Breast epithelium (tissue), 3 donors: ENCODE data around the gene MED9.

ENCODE experiments used
- CTCF ChIP-seq, 3 donors: fragments of 450-650 bp; IDR thresholded peaks; one replicate each; pipeline ENCODE4 v1.5.1; 2016 to 2017; ENCODE audit warnings: antibody characterized with exemption in 3 of 3, mild to moderate bottlenecking in 3 of 3, moderate library complexity in 3 of 3
- POLR2A ChIP-seq: fragments of 450-650 bp; IDR thresholded peaks from one replicate; pipeline ENCODE4 v1.6.1; 2016; ENCODE audit warnings: antibody characterized with exemption, mild to moderate bottlenecking, moderate library complexity

GRCh38 chr17:17525956-17526355, 49.2 kb downstream of the MED9 start:
- no peak for TF ChIP-seq POLR2A
- no peak for TF ChIP-seq CTCF (IDR thresholded peaks at IDR 0.05)
